ENCODE data around the gene AP2B1. TPM values are rescaled to one million over a fixed set of nuclear protein-coding genes. Genes with fewer than 3 reads are reported as not detected.
"Not testable (repeated sequence)": the region's sequence is repeated elsewhere in the genome, so short reads cannot be mapped to it uniquely, and the experiment has no call there.

AP2B1 gene
- total RNA-seq, result 37.9 TPM

DNA sequence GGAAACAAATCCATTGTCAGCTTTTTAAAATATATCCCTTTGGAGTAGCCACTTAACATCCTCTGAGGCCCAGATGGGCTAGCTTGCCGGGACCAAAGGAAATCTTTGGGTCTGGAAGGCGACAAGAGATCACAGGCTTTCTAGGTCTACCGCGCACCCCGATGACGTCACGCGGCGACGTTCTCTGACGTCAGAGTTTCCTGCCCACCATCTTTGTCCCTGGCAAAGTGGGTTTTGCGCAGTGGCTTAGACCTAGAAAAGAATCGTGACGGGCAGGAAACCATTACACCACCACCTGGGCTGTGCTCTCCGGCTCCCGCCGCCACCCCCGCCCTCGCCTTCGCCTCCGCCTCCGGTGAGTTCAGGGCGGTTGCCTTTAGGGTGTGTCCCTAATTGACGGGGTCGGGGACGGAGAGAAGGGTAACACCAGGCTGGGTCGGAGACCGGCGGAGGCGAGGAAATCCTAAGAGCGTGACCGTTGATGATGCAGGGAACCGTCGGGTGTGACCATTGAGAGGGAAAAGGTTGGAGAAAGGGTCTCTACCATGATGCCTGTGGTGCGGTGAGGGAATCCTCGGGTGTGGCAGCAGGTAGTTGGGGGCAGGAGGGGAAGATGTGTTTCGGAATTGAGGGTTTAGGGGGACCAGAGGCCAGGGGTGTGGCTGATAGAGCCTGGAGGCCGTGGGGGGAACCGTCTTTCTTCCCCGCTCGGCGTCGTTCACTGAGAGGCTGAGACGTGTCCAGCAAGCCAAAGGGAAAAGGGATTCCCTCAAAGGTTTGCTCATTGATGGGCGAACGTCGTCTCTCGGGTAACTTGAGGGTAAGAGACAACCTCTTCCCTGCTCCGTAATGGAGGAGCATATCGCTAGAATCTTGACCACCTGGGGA is at the start of gene AP2B1:
AP2B1 (plus strand) TSS at position 249 of the 888 bp plus-strand sequence. CDS start 6,709 bp downstream, outside the sequence.
- ATAC-seq, result peak; percentile 88

DNA sequence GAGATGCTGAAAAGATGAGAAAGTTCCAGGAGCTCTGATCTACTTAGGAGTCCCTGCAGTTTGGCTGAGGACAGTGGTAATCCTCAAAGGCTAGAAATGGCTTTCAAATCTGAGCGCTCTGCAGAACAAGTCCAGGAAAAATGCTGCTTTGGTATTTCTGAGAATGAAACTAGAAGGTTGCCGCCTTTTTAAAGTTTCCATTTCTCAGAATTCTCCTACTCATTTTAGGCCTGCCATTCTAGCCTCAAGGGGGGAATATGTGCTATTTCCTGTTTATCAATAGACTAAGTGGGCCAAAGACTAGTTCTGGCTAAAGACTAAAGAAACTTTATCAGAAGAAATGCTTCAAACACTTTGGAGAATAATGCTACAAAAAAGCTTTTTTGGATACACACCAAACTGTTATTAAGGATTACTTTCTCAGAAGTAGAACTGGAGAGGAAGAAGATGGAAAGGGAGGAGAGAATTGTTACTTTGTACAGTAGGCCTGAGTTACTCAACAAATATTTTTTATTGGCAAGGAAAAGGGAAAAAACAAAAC is 49.5 kb upstream of the AP2B1 start, which contains the start of gene SLFN12L:
SLFN12L (minus strand) TSS at position 78 of the 541 bp plus-strand sequence. CDS start 15,314 bp downstream, outside the sequence.
- no peak for ATAC-seq

- no peak for ATAC-seq
These were observed 47.5 kb upstream of the AP2B1 start for GRCh38 chr17:35539659-35540026.

DNA sequence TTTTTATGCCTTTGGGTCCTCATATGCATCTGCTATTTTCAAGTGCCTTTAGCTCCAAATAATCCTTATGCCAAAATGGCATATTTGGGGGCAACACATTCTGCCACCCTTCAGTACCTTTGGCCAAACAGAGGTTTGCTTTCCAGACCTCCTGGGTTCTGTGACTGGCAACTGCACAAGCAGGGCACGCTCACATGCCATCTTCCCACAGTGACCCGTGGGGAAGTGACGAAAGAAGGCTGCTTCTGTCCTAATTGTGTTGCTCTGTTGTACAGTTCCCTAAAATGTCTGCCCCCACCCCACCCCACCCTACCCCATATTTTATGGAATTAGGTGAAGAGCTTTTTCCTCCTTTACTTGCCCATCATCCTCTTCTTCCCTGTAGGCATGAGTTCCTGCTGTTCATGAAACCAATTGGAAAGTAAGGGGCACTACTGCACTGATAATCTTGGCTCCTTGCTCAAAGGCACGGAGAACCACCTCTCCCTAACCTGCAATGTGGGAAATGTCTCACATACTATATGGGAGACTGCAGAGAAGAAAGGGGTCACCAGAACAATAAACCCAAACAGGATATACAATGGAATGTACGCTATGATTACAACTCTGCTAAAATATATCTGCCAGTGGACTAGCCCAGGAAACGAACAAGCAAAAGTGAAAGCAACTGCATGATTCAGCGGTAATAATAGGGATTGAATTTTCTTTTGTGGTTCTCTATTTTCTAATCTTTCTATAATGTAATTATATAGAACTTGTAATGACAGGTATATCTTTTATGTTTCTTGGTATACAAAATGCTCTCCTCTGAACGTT is 46.3 kb upstream of the AP2B1 start:
- no peak for ATAC-seq

- ATAC-seq, result no peak
These were observed 45.7 kb upstream of the AP2B1 start for GRCh38 chr17:35541434-35541833.

DNA sequence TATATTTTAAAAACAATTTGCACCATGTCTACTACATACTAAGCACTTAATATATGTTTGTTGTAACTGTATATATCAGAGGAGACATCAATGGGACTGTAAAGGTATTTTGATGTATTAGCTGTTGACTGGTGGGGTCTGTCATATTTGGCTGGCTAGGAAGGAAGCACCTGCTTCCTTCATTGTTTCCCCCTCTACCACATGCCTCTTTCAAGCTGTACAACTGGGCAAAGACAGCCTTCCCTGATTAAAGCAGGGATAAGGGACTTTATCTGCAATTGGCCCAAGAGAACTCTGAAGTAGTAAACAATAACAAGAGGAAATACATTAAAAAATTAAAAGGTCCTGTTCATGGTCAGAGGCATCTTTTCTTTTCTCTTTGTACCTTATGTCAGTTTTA is 44.1 kb upstream of the AP2B1 start:
- ATAC-seq, result no peak

DNA sequence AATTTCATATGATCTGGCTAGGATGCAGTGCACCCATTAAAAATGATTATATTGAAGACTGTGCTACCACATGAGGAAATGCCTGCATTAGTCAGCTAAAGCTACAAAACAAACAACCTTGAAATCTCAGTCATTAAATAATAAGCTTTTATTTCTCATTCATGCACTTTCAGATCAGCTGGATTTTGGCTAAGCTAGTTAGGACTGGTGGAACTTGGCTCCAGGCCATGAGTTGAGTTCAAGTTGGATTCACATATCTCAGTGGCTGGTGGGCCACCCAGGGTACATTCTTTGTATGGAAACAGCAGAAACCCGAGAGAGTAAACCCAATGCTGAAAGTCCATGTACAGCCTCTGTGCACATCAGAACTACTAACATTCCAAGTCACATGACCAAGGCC is 43.3 kb upstream of the AP2B1 start:
- ATAC-seq, result peak; percentile 11

- peak; percentile 64 for ATAC-seq
These were observed 42.0 kb upstream of the AP2B1 start for GRCh38 chr17:35545150-35545549.

DNA sequence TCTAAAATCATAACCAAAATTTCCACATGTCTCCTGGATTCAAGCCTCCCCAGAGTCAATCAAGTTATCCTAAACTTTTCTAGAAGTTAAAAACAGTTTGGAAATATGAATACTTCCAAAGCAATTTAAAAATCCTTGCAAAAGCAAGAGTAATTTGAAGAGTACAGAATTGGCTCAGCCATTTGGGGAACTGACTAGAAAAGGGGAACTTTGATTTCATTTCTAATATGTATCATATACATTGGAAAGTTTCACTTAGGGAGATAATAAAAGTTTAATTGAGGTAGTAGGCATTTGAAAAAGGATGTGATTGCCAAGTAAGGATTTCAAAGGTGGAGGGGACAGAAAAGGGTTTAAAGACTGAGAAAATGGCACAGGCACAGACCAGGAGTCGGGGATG is 40.6 kb upstream of the AP2B1 start:
- no peak for ATAC-seq

DNA sequence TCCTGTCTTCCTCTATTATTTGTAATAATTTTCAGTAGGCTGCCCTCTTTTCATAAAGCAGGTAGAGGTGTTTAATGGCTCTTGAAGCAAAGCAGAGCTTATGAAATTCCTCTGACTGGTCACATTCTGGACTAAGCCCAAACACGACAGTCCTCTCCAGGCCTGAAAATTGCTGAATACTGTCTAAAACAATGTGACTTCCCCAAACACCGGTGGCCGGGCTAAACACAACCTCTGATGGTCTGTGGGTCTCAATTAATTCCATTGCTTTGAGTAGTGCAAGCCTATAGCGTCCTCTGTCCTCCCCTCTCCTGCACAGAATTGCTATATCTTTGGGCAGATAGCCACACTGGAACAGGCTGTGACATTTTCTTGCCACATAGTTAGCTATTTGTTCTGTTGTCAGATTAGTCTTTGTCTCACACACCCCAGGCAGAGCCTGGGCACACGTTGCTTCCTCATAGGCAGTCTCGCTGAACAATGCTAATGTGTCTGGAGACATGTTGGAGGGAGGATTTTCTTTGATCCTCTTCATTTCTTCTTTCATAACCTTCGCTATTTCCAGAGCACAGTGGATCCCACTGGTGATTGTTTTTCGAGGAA is 38.8 kb upstream of the AP2B1 start:
- ATAC-seq, result peak; percentile 71

DNA sequence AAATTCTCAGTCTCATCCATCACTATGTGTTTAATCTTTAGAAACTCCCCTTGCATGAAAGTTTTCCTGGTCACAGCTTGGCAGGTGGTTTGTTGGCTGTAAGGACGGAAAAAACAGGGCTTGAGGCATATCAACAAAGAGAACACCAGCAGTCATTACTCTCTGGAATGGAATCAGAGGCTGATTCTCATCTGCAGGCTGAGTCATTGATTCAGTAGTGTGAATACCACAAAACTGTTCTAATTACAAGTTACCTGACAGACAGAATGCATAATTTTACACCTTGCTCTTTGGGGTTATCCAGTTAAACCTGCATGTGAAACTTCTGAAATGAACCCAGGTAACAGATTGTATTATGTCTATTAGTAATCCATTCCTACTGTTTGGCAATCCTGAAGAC is 38.1 kb upstream of the AP2B1 start:
- ATAC-seq, result no peak

DNA sequence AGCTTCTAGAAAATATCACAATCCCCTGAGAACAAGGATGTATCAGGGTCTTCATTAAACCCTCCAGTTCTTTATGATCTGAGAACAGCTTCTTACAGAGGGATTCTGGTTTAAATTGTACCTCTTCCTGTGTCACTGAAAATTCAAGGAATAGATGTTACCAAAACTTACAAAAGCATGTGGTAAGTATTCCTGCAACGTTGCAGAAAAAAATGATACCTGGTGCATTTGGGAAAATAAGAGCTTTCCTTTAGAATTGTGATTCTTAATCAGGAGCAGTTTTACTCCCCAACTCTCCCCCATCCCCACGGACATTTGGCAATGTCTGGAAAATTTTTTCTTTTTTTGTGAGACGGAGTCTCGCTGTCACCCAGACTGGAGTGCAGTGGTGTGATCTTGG is 33.8 kb upstream of the AP2B1 start:
- no peak for ATAC-seq

GRCh38 chr17:35554668-35555067 is 32.5 kb upstream of the AP2B1 start:
- no peak for ATAC-seq

- ATAC-seq, result no peak
These were observed 31.4 kb upstream of the AP2B1 start for GRCh38 chr17:35555691-35556090.

GRCh38 chr17:35557353-35557752 is 29.8 kb upstream of the AP2B1 start:
- ATAC-seq, result no peak

DNA sequence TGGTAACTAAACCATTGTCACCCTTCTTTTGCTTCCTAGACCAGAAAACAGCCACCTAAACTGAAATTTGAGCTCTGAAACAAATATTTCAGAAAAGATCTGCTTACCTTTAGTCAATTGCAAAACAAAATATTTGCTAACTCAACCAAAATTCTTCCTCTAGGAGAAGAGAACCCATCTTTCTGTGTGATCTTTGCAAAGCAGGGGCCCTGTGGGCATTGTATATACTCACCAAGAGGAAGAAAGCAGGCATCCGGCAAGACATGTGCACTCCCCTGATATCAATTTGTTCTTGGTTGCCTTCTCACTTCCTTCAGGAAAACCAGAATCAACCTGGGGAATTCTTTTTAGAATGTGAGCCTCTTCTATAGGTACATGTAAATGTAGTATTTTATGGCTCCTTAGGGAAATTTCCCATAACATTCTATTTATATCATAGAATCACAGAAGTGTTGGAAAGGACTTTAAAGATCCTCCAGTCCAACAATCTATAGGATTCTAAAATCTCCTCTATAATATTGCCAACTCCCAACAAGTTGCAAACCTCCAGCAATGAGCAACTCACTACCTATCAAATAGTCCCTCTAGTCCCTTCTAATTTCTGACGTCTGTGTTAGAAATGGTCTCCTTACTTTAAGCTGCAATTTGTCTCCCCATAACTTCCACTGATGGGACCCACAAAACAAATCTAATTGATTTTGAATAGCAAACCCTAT is 27.5 kb upstream of the AP2B1 start:
- ATAC-seq, result no peak

DNA sequence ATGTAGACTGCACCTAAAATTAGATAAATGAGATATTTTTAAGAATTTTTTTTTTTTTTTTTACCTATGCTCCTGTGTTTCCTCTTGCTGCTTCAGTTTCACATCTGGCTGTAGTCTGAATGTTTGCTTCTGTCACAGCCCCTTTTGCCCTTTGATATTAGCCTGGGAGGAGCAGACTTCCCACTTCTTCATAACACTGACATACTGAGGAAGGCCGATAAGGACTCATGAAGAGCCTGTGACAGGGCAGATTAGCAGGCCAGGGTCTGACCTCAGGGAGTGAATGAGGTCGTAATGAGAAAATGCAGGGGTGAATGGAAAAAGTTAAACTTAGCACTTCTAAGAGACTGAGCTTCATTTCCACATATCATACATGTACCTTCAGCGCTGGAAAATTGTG is 26.4 kb upstream of the AP2B1 start, which contains the start of gene SLFN14:
SLFN14 (minus strand) TSS at position 117 of the 400 bp plus-strand sequence. CDS start 2,757 bp downstream, outside the sequence.
- no peak for ATAC-seq

GRCh38 chr17:35563181-35563580 is 23.9 kb upstream of the AP2B1 start:
- not testable (repeated sequence) for ATAC-seq

GRCh38 chr17:35566968-35567367 is 20.2 kb upstream of the AP2B1 start:
- ATAC-seq, result no peak

DNA sequence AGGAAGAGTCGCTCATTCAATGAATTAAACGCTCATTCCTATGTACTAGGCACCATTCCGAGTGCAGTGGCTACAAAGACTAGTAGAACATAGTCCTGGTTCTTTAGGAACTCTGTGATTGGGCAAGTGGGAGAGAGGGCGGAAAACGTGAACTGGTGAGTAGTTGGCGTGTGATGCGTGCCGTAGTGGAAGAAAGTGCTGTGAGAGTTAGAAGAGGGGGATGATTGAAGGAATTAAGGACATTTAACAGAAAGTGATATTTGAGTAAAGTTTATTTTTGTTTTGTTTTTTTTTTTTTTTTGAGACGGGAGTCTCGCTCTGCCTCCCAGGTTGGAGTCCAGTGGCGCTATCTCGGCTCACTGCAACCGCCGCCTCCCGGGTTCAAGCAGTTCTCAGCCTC is 18.6 kb upstream of the AP2B1 start:
- peak; percentile 51 for ATAC-seq

DNA sequence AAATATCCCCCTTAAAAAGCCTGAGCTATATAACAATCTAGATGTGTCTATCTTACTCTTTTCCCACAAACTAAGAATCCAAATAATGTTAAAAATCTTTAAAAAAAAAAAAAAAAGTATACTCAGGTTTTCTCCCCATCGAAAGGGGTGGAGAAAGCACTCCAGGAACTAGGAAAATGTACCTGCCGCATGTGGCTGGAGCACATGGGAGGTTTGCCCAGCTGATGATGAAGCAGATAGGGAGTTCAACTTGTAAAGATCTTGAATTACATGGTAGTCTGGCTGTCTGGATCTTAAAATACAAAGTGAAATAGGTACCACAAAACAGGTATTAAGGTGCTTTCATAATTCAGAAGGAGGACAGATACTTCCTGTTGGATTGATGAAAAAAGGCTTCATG is 17.7 kb upstream of the AP2B1 start:
- no peak for ATAC-seq

DNA sequence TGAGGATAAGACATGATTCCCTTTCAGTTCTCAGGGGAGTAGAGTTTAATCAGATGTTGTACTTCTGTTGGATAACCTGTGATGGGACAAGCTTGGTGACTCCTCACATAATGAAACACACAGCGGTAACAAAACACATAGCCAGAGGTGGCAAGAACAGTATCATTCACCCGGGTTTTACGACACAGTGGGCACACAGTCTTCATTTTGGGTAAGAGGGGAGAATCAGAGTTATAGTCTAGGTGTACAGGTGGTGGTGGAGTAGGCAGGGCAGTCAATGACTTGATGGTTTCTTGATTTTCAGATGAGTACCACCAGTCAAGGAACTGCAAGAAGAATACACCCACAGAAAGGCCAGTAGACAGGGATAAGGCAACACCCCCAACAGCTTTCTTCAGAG is 11.4 kb upstream of the AP2B1 start:
- ATAC-seq, result no peak
